Measurements from ENCODE around the gene ZFPM1.

ZFPM1 gene

GRCh38 chr16:88545781-88546180, 92.7 kb downstream of the ZFPM1 start:
- in situ Hi-C loops (cut with HindIII; ENCODE audit: low pct_unique_long_range_greater_than_20kb, low sequenced_read_pairs): no loop called here
- no peak for DNase-seq (ENCODE audit: low read depth in 1 of 2, low spot score in 1 of 2)
- TF ChIP-seq JUND (IDR thresholded peaks at IDR 0.05; ENCODE audit: low read depth): no peak

- TF ChIP-seq JUND (IDR thresholded peaks at IDR 0.05; ENCODE audit: low read depth): no peak
- no peak for DNase-seq (ENCODE audit: low read depth in 1 of 2, low spot score in 1 of 2)
- in situ Hi-C loops (cut with HindIII; ENCODE audit: low pct_unique_long_range_greater_than_20kb, low sequenced_read_pairs): no loop called here
Observed at GRCh38 chr16:88548131-88548874, 95.2 kb downstream of the ZFPM1 start.

DNA sequence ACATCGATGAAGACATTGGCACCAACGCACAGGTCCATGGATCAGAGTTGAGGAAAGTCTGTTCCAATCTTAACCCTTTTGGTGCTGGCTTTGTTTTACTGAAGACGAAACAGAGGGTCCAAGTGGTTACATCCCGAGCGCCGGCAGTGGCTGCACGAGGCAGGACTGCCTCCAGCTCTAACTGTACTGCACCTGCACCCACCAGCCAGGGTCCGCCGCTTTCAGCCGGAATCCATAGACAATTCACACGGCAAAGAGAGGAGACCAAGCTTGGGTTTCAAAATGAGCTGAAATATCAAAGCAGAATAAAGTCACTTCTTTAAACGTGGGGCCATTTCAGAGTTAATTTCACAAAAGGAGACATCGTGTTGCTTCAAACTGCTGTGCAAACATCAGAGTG, 95.9 kb downstream of the ZFPM1 start:
- DNase-seq (ENCODE audit: low read depth in 1 of 2, low spot score in 1 of 2): no peak
- no peak for TF ChIP-seq JUND (IDR thresholded peaks at IDR 0.05; ENCODE audit: low read depth)
- in situ Hi-C loops (cut with HindIII; ENCODE audit: low pct_unique_long_range_greater_than_20kb, low sequenced_read_pairs): no loop called here

- in situ Hi-C loops (cut with HindIII; ENCODE audit: low pct_unique_long_range_greater_than_20kb, low sequenced_read_pairs): no loop called here
- no peak for TF ChIP-seq JUND (IDR thresholded peaks at IDR 0.05; ENCODE audit: low read depth)
- no peak for DNase-seq (ENCODE audit: low read depth in 1 of 2, low spot score in 1 of 2)
Observed at GRCh38 chr16:88549671-88550245, 96.7 kb downstream of the ZFPM1 start.

DNA sequence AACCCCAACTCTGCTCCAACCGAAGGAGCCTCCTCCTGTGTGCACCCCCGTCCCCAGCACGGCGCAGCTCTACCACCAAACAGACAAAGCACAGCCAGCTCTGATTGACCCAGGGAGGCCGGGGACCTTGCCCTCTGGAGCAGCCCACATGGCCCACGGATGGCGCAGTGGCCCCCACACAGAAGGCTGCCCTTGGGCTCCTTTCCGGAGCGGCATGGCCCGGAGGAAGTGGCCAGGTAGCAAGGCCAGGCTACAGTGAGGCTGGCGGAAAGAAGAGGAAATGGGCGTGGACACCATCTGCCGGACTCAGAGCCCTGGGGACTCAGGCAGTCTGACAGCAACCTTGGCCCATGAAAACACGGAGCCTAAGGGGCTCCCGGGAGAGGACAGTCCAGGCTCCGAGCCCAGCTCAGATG, 97.2 kb downstream of the ZFPM1 start:
- no peak for DNase-seq (ENCODE audit: low read depth in 1 of 2, low spot score in 1 of 2)
- in situ Hi-C loops (cut with HindIII; ENCODE audit: low pct_unique_long_range_greater_than_20kb, low sequenced_read_pairs): no loop called here
- no peak for TF ChIP-seq JUND (IDR thresholded peaks at IDR 0.05; ENCODE audit: low read depth)

DNA sequence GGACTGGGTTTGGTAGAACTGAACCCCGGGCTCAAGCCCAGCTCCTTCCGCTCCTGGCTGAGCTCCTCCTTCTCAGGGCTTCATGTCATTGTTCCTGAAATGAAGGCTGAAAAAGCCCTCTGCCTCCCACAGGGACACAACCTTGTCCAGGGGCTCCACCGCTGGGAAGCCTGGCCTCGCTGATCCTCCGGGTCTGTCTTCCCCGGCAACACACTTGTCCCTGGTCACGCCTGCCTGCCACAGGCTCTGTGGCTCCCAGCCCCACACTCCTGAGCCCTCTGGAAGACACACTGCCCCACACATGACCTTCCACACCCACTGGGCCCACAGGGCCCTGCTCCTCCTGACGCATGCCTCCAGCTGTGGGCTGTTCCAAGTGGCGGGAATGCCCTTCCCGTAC, 99.1 kb downstream of the ZFPM1 start:
- no peak for DNase-seq (ENCODE audit: low read depth in 1 of 2, low spot score in 1 of 2)
- in situ Hi-C loops (cut with HindIII; ENCODE audit: low pct_unique_long_range_greater_than_20kb, low sequenced_read_pairs): no loop called here
- no peak for TF ChIP-seq JUND (IDR thresholded peaks at IDR 0.05; ENCODE audit: low read depth)

DNA sequence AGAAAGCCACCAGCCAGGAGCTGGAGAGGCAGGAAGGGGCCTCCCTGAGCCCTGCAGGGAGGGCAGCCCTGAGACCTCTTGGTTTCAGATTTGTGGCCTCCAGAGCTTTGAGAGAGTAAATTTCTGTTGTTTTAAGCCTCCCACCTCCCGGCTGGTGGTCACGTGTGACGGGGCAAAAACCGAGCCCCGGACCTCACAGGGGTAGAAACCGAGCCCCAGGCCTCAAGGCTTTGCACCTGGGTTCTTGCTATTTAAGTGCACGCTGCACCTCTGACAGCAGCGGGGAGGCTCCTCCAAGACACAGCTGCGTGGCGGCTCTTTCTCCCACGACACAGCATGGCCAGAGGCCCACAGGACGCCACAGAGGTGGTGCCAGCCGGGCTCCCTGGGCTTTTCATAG, 99.7 kb downstream of the ZFPM1 start:
- DNase-seq (ENCODE audit: low read depth in 1 of 2, low spot score in 1 of 2): no peak
- no peak for TF ChIP-seq JUND (IDR thresholded peaks at IDR 0.05; ENCODE audit: low read depth)
- in situ Hi-C loops (cut with HindIII; ENCODE audit: low pct_unique_long_range_greater_than_20kb, low sequenced_read_pairs): no loop called here

- in situ Hi-C loops (cut with HindIII; ENCODE audit: low pct_unique_long_range_greater_than_20kb, low sequenced_read_pairs): no loop called here
- no peak for TF ChIP-seq JUND (IDR thresholded peaks at IDR 0.05; ENCODE audit: low read depth)
- DNase-seq (ENCODE audit: low read depth in 1 of 2, low spot score in 1 of 2): no peak
Observed at GRCh38 chr16:88553739-88554138, 100.7 kb downstream of the ZFPM1 start.

GRCh38 chr16:88554711-88555264, 101.7 kb downstream of the ZFPM1 start:
- TF ChIP-seq JUND (IDR thresholded peaks at IDR 0.05; ENCODE audit: low read depth): no peak
- DNase-seq (ENCODE audit: low read depth in 1 of 2, low spot score in 1 of 2): no peak
- in situ Hi-C loops (cut with HindIII; ENCODE audit: low pct_unique_long_range_greater_than_20kb, low sequenced_read_pairs): no loop called here

DNA sequence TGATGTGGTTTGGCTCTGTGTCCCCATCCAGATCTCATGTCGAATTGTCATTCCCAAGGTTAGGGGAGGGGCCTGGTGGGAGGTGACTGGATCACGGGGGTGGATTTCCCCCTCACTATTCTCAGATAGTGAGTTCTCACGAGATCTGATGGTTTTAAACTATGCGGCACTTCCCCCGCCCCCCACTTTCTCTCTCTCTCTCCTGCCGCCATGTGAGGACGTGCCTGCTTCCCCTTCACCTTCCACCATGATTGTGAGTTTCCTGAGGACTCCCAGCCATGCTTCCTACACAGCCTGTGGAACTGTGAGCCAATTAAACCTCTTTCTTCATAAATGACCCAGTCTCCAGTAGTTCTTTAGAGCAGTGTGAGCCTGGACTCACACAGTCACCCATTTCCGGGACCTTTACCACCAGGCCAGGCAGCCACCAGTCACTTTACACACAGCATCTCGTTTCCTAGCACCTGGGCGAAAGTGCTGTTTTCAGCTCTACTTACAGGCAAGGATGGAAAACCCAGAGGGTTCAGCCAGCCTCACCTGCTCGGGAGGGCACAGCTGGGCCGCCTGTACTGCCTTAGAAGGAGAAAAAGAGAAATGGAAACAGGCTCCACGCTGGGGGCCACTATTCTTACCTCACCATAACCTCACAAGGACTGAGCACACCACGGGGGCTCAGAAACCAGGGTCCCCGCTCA, 103.4 kb downstream of the ZFPM1 start:
- no peak for TF ChIP-seq JUND (IDR thresholded peaks at IDR 0.05; ENCODE audit: low read depth)
- DNase-seq (ENCODE audit: low read depth in 1 of 2, low spot score in 1 of 2): no peak
- in situ Hi-C loops (cut with HindIII; ENCODE audit: low pct_unique_long_range_greater_than_20kb, low sequenced_read_pairs): no loop called here

- peak in 1 of 2 experiments; percentile 81 for DNase-seq (ENCODE audit: low read depth in 1 of 2, low spot score in 1 of 2)
- in situ Hi-C loops (cut with HindIII; ENCODE audit: low pct_unique_long_range_greater_than_20kb, low sequenced_read_pairs): no loop called here
- TF ChIP-seq JUND (IDR thresholded peaks at IDR 0.05; ENCODE audit: low read depth): no peak
Observed at GRCh38 chr16:88558457-88559442, 105.7 kb downstream of the ZFPM1 start.

Measured in T47D (cell line).